ENCODE measurements around the gene DNM2.

The DNM2 gene

DNA sequence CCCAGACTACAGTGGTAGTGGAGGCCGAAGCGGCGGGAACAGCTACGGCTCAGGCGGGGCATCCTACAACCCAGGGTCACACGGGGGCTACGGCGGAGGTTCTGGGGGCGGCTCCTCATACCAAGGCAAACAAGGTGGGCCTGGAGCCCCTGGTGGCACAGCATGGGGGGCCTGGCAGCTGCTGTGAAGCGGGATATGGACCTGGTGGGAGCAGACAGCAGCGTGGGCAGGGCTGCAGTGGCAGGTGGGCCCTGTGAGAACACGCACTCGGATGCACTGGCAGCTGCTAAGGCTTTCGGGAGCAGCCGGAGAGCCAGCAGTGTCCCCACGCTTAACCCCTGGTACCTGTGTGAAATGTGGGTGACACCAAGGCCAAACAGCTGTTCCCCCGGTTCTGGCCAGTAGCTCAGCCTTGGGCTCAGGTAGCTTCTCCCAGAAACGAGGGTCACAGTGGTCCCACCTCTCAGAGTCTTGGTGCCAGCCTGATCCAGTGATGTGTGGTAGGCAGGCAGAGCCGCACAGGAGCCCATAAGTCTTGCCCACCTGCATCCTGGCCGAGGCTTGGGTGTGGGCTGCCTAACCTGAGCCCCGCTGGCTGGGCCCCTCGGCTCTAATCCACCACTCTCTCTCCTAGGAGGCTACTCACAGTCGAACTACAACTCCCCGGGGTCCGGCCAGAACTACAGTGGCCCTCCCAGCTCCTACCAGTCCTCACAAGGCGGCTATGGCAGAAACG is 29.2 kb upstream of the DNM2 start:
- H2AK5ac ChIP-seq (ENCODE audit: low read length, severe bottlenecking), result no peak overlapping the region
- peaks cover 56% of the 10 kb centered on the region for H3K79me1 ChIP-seq (replicated peaks; ENCODE audit: low read length, poor library complexity, severe bottlenecking)
- no peak overlapping the region for H2BK15ac ChIP-seq (ENCODE audit: low read depth, poor library complexity, severe bottlenecking)
- H2BK12ac ChIP-seq (ENCODE audit: low read length in 2 of 2), result no peak overlapping the region
- H3K4me2 ChIP-seq (ENCODE audit: low read length, poor library complexity, severe bottlenecking), result no peak overlapping the region
- no peak overlapping the region for H2BK5ac ChIP-seq (ENCODE audit: low read depth, low read length, poor library complexity, severe bottlenecking)
- H3K23ac ChIP-seq (ENCODE audit: low read length in 2 of 2), result no peak overlapping the region
- no peak for DNase-seq
- H2AFZ ChIP-seq (ENCODE audit: low read depth, low read length), result no peak overlapping the region
- no peak overlapping the region for H4K91ac ChIP-seq (ENCODE audit: low read length)
- H3K4me1 ChIP-seq (ENCODE audit: control insufficient read depth, insufficient read depth, low read depth, low read length), result peaks cover 12% of the 10 kb centered on the region
- peaks cover 79 to 90% of the 10 kb centered on the region in 2 experiments for H3K36me3 ChIP-seq (ENCODE audit: control insufficient read depth in 1 of 2, insufficient read depth in 2 of 2, low read depth in 1 of 2, low read length in 2 of 2)
- H4K8ac ChIP-seq (ENCODE audit: low read length), result no peak overlapping the region
- no peak overlapping the region for H3K4me3 ChIP-seq (ENCODE audit: insufficient read depth in 1 of 2, low read depth in 1 of 2, low read length in 2 of 2)
- H3K27me3 ChIP-seq (ENCODE audit: control insufficient read depth in 1 of 2, insufficient read depth in 1 of 2, low read length in 2 of 2), result no peaks in the 10 kb centered on the region
- H3K9ac ChIP-seq (ENCODE audit: low read length), result no peak overlapping the region
- H3K14ac ChIP-seq (ENCODE audit: low read length in 2 of 2), result no peak overlapping the region
- 98% methylated on average over 27 of the region's 27 CpGs for WGBS
- no peak overlapping the region for H3K4ac ChIP-seq (ENCODE audit: low read depth in 1 of 2, low read length in 2 of 2)
- no peak overlapping the region for H2BK120ac ChIP-seq (ENCODE audit: low read depth, low read length)
- H3K9me3 ChIP-seq (ENCODE audit: control insufficient read depth, low read length), result no peaks in the 10 kb centered on the region
- no peak overlapping the region for H3K18ac ChIP-seq (ENCODE audit: low read depth in 1 of 2, low read length in 2 of 2)
- no peak overlapping the region for H3K27ac ChIP-seq (ENCODE audit: low read length, poor library complexity, severe bottlenecking)

- Histone ChIP-seq H3K36me3 (ENCODE audit: control insufficient read depth in 1 of 2, insufficient read depth in 2 of 2, low read depth in 1 of 2, low read length in 2 of 2) (peaks cover 63 to 80% of the 10 kb centered on the region in 2 experiments), H2BK120ac (ENCODE audit: low read depth, low read length) (no peak overlapping the region), H2BK12ac (ENCODE audit: low read length in 2 of 2) (no peak overlapping the region), H3K4ac (ENCODE audit: low read depth in 1 of 2, low read length in 2 of 2) (no peak overlapping the region), H2AK5ac (ENCODE audit: low read length, severe bottlenecking) (no peak overlapping the region), H2BK5ac (ENCODE audit: low read depth, low read length, poor library complexity, severe bottlenecking) (no peak overlapping the region), H3K79me1 (replicated peaks; ENCODE audit: low read length, poor library complexity, severe bottlenecking) (peaks cover 52% of the 10 kb centered on the region), H2AFZ (ENCODE audit: low read depth, low read length) (no peak overlapping the region), H3K23ac (ENCODE audit: low read length in 2 of 2) (no peak overlapping the region), H3K14ac (ENCODE audit: low read length in 2 of 2) (no peak overlapping the region), H3K4me2 (ENCODE audit: low read length, poor library complexity, severe bottlenecking) (no peak overlapping the region), H2BK15ac (ENCODE audit: low read depth, poor library complexity, severe bottlenecking) (no peak overlapping the region), H4K91ac (ENCODE audit: low read length) (no peak overlapping the region), H3K27me3 (ENCODE audit: control insufficient read depth in 1 of 2, insufficient read depth in 1 of 2, low read length in 2 of 2) (no peaks in the 10 kb centered on the region), H3K9me3 (ENCODE audit: control insufficient read depth, low read length) (no peaks in the 10 kb centered on the region), H3K27ac (ENCODE audit: low read length, poor library complexity, severe bottlenecking) (no peak overlapping the region), H3K18ac (ENCODE audit: low read depth in 1 of 2, low read length in 2 of 2) (no peak overlapping the region), H3K4me3 (ENCODE audit: insufficient read depth in 1 of 2, low read depth in 1 of 2, low read length in 2 of 2) (no peak overlapping the region), H3K4me1 (ENCODE audit: control insufficient read depth, insufficient read depth, low read depth, low read length) (peaks cover 20% of the 10 kb centered on the region), H4K8ac (ENCODE audit: low read length) (no peak overlapping the region), H3K9ac (ENCODE audit: low read length) (no peak overlapping the region)
- 91% methylated on average over 7 of the region's 7 CpGs for WGBS
- DNase-seq, result peak; percentile 56
Measured at GRCh38 chr19:10690341-10690781, 27.5 kb upstream of the DNM2 start.

GRCh38 chr19:10691178-10691881 is 26.5 kb upstream of the DNM2 start:
- Histone ChIP-seq H3K79me1 (replicated peaks; ENCODE audit: low read length, poor library complexity, severe bottlenecking) (peaks cover 49% of the 10 kb centered on the region), H4K91ac (ENCODE audit: low read length) (peak overlapping the region; percentile 34), H3K14ac (ENCODE audit: low read length in 2 of 2) (no peak overlapping the region), H2BK12ac (ENCODE audit: low read length in 2 of 2) (no peak overlapping the region), H3K23ac (ENCODE audit: low read length in 2 of 2) (no peak overlapping the region), H2AK5ac (ENCODE audit: low read length, severe bottlenecking) (no peak overlapping the region), H3K4me3 (ENCODE audit: insufficient read depth in 1 of 2, low read depth in 1 of 2, low read length in 2 of 2) (no peak overlapping the region), H3K4ac (ENCODE audit: low read depth in 1 of 2, low read length in 2 of 2) (no peak overlapping the region), H3K4me1 (ENCODE audit: control insufficient read depth, insufficient read depth, low read depth, low read length) (peaks cover 24% of the 10 kb centered on the region), H3K27ac (ENCODE audit: low read length, poor library complexity, severe bottlenecking) (no peak overlapping the region), H2AFZ (ENCODE audit: low read depth, low read length) (no peak overlapping the region), H3K9me3 (ENCODE audit: control insufficient read depth, low read length) (no peaks in the 10 kb centered on the region), H3K9ac (ENCODE audit: low read length) (no peak overlapping the region), H3K36me3 (ENCODE audit: control insufficient read depth in 1 of 2, insufficient read depth in 2 of 2, low read depth in 1 of 2, low read length in 2 of 2) (peaks cover 57 to 71% of the 10 kb centered on the region in 2 experiments), H2BK120ac (ENCODE audit: low read depth, low read length) (no peak overlapping the region), H2BK15ac (ENCODE audit: low read depth, poor library complexity, severe bottlenecking) (no peak overlapping the region), H2BK5ac (ENCODE audit: low read depth, low read length, poor library complexity, severe bottlenecking) (no peak overlapping the region), H3K18ac (ENCODE audit: low read depth in 1 of 2, low read length in 2 of 2) (no peak overlapping the region), H4K8ac (ENCODE audit: low read length) (no peak overlapping the region), H3K27me3 (ENCODE audit: control insufficient read depth in 1 of 2, insufficient read depth in 1 of 2, low read length in 2 of 2) (no peaks in the 10 kb centered on the region), H3K4me2 (ENCODE audit: low read length, poor library complexity, severe bottlenecking) (no peak overlapping the region)
- no peak for DNase-seq
- 95% methylated on average over 23 of the region's 23 CpGs for WGBS

GRCh38 chr19:10691883-10692282 is 26.0 kb upstream of the DNM2 start:
- Histone ChIP-seq H3K9ac (ENCODE audit: low read length) (no peak overlapping the region), H3K79me1 (replicated peaks; ENCODE audit: low read length, poor library complexity, severe bottlenecking) (peaks cover 44% of the 10 kb centered on the region), H2BK5ac (ENCODE audit: low read depth, low read length, poor library complexity, severe bottlenecking) (no peak overlapping the region), H3K4me1 (ENCODE audit: control insufficient read depth, insufficient read depth, low read depth, low read length) (peaks cover 22% of the 10 kb centered on the region), H3K18ac (ENCODE audit: low read depth in 1 of 2, low read length in 2 of 2) (no peak overlapping the region), H3K27me3 (ENCODE audit: control insufficient read depth in 1 of 2, insufficient read depth in 1 of 2, low read length in 2 of 2) (no peaks in the 10 kb centered on the region), H2BK15ac (ENCODE audit: low read depth, poor library complexity, severe bottlenecking) (no peak overlapping the region), H3K27ac (ENCODE audit: low read length, poor library complexity, severe bottlenecking) (no peak overlapping the region), H3K14ac (ENCODE audit: low read length in 2 of 2) (no peak overlapping the region), H2AK5ac (ENCODE audit: low read length, severe bottlenecking) (no peak overlapping the region), H2BK120ac (ENCODE audit: low read depth, low read length) (no peak overlapping the region), H3K4me3 (ENCODE audit: insufficient read depth in 1 of 2, low read depth in 1 of 2, low read length in 2 of 2) (no peak overlapping the region), H4K8ac (ENCODE audit: low read length) (no peak overlapping the region), H3K4ac (ENCODE audit: low read depth in 1 of 2, low read length in 2 of 2) (no peak overlapping the region), H4K91ac (ENCODE audit: low read length) (no peak overlapping the region), H3K36me3 (ENCODE audit: control insufficient read depth in 1 of 2, insufficient read depth in 2 of 2, low read depth in 1 of 2, low read length in 2 of 2) (peaks cover 57 to 66% of the 10 kb centered on the region in 2 experiments), H2AFZ (ENCODE audit: low read depth, low read length) (no peak overlapping the region), H3K9me3 (ENCODE audit: control insufficient read depth, low read length) (no peaks in the 10 kb centered on the region), H2BK12ac (ENCODE audit: low read length in 2 of 2) (no peak overlapping the region), H3K23ac (ENCODE audit: low read length in 2 of 2) (no peak overlapping the region), H3K4me2 (ENCODE audit: low read length, poor library complexity, severe bottlenecking) (no peak overlapping the region)
- 92% methylated on average over 5 of the region's 5 CpGs for WGBS
- DNase-seq, result no peak
